GM12865 (cell line): ENCODE measurements around the gene CPEB4.

Experiments
- DNase-seq: peaks from one replicate; pipeline ENCODE4 v3.0.0; 2010; ENCODE audit warnings: low read depth
- H3K4me3 ChIP-seq: 2 replicates; pipeline ENCODE4 v1.5.1; 2011; ENCODE audit warnings: mild to moderate bottlenecking, low read depth, low read length, control low read depth
- TF ChIP-seq, protein P1 (sequence below): IDR thresholded peaks from 2 replicates; pipeline ENCODE4 v1.5.1; 2011; ENCODE audit warnings: low read length, control low read depth, low read depth, inconsistent platforms; ENCODE audit not compliant: insufficient read depth; ENCODE audit errors: missing control alignments

Gene CPEB4

DNA sequence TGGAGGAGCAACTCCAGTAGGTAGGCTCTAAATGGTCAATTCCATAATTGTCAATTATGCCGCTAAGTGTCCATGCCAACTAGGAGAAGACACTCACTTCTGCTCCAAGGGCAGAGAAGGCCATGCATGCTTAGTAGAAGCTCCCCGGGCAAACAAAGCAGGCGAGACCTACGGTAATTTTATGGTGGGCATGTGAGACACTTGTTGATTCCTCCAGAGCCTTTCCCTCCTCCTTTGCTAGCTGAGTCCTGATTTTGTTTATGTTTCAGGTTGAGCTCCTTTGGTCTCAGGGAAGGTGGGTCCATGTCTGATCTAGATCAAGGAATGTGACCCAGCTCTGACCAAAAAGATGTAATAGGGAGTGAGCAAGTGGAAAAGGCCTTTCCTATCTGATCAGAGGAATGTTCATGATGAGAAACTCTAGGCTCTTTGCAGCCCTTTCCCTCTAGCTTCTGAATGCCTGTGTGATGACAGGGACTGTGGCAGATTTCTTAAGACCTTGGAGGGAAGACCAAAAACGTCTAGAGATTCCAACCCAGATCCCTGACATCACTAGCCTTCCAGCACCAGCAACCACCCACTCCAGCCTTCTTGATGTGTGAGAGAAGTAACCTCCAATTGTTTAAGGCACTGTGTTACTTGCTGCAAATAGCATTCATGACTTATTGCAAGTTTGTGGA lies 7.7 kb upstream of the CPEB4 start:
- TF ChIP-seq, protein P1, sequence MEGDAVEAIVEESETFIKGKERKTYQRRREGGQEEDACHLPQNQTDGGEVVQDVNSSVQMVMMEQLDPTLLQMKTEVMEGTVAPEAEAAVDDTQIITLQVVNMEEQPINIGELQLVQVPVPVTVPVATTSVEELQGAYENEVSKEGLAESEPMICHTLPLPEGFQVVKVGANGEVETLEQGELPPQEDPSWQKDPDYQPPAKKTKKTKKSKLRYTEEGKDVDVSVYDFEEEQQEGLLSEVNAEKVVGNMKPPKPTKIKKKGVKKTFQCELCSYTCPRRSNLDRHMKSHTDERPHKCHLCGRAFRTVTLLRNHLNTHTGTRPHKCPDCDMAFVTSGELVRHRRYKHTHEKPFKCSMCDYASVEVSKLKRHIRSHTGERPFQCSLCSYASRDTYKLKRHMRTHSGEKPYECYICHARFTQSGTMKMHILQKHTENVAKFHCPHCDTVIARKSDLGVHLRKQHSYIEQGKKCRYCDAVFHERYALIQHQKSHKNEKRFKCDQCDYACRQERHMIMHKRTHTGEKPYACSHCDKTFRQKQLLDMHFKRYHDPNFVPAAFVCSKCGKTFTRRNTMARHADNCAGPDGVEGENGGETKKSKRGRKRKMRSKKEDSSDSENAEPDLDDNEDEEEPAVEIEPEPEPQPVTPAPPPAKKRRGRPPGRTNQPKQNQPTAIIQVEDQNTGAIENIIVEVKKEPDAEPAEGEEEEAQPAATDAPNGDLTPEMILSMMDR, result no peak
- DNase-seq, result no peak
- no peak overlapping the region for H3K4me3 ChIP-seq

DNA sequence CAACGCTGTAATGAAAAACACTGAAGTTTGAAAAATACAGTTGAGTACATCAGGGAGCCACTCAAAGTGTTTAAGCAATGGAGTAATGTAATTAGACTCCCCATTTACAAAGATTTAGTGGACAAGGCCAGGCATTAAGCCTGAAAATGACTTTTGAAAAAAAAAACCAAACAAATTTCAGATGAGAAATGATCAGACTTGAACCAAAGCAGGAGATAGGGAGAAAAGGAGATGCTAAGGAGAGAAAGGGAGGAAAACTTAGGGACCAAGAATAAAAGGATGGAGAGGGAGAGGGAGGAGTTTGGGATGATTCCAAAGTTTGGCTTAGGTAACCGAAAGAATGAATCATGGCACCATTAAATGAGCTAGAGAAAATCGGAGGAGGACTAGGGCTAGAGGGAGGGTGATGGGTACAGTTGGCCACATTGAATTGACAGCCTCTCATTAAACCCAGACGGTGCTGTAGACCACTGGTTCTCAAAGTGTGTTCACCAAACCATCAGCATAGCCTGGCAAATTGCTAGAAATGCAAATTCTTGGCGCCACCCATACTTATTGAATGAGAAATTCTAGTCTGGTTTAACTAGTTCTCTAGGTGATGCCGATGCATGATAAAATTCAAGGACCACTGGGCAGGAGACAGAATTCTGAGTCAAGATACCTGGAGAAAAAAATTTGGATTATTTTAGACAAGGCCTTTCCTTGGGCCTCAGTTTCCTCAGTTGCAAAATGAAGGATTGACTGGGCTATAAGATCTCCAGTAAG lies 6.2 kb upstream of the CPEB4 start:
- no peak overlapping the region for H3K4me3 ChIP-seq
- DNase-seq, result no peak
- TF ChIP-seq, protein P1, result no peak

DNA sequence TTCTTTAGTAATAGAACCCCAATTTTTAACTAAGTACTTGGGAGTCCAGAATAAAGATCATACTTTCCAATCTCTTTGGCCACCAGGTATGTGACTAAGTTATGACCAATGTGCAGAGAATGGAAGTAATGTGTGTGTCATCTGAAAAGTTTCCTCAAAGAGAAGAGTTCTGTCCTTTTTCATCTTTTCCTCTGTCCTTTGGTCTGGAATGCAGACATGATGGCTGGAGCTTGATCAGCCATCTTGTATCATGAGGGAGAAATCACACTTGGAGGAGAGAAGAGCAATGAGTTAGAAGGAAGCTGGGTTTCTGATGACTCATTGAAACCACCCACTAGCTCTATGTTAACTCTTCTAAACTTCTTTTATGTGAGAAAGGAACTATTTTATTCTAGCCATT lies 5.5 kb upstream of the CPEB4 start:
- TF ChIP-seq, protein P1, result no peak
- DNase-seq, result no peak
- H3K4me3 ChIP-seq, result no peak overlapping the region

DNA sequence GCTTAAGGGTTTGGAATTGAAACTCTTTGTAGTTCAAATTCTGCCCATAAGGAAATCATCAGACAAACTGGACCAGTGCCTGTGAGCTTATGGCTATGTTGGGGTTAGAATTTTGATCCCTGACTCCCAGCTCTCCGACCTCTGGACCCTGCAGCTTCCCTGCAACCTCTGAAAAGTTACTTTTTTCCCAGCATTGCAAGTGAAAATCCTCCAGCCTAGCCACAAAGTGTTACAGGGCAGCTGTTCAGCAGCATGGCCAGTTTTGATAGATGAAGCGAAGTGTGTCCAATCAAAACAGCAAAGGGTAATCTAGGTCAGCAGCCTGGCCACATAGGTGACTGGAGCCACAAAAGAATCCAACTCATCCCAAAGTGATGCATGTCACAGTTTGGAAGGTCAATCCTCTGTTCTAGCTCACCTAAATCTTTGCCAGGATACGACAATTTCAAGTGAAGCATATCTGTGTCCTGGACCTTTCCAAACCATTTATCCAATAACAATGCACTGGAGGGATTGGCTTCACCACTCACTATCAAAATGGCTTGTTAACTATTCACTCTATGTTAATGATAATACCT lies 4.7 kb upstream of the CPEB4 start:
- H3K4me3 ChIP-seq, result no peak overlapping the region
- TF ChIP-seq, protein P1, result no peak
- DNase-seq, result no peak

DNA sequence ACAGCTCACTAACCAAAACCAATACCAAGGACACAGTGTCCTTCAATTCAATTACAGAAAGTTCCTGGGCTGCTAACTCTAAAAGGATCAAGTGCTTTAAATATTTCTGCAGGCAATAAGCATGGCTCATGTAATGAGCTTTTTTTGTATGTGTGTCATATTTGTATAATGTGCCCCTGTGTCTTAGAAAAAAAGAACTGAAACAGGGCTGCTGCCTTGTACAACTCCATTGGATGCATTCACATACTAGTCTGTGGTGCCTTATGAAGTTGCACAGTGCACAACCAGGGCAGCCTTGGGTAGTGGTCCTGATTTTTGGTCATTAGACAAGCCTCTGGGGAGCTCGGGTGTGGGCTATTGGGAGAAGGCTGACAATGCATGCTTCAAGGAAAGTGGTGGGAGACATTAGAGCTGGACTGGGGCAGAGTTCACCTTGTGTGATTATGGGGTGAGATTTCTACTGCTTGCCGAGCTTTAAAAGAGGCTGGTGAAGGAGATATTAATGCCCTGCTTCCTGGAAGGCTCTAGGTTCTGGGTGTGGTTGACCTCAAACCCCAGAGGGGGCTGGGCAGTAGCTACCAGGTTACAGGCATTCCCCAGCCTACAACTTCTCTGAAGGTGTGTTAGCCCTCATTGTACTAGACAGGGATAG lies 3.6 kb upstream of the CPEB4 start:
- TF ChIP-seq, protein P1, result no peak
- peak; percentile 82 for DNase-seq
- H3K4me3 ChIP-seq, result no peak overlapping the region

DNA sequence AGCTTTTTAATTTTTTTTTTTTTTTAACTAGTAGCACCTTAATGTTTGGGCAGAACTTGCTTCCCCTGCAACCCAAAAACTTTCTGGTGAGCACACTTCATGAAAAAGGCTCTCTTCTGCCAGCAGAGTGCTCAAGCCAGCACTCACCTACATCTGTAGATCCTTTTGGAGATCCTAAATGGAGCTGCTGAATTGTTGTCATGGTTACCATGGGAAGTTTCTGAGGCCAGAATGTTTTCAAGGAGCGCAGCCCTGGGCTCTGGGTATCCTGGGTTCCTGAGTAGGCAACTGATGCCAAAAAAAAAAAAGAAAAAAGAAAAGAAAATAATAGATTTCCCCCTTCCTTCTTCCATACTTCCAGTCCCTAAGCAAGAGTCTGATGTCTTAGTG lies 3.1 kb upstream of the CPEB4 start:
- TF ChIP-seq, protein P1, result no peak
- no peak for DNase-seq
- no peak overlapping the region for H3K4me3 ChIP-seq
